ENCODE results near the gene ALG1.
"Not testable (repeated sequence)": the region's sequence is repeated elsewhere in the genome, so short reads cannot be mapped to it uniquely, and the experiment has no call there.

DNA sequence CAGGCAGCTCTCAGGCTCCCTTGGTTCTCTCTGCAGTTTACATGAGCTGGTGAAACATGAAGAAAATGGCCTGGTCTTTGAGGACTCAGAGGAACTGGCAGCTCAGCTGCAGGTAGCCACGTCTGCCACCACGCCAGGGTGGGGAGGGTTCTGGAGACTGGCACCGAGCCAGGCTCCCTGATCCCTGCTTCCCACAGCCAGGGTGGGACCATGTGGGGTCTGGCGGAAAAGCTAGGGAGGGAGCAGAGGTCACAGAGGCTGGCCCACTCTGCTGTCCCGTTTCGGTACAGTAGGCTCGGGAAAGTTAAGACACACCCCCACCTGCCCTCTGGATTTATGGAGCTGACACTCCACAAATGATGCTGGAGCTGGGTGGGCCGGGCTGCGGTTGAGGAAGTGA is 12.0 kb downstream of the ALG1 start:
- TF ChIP-seq ZC3H10 (CRISPR knock-in tag; IDR thresholded peaks at IDR 0.05); PPARA (CRISPR knock-in tag; IDR thresholded peaks at IDR 0.05; ENCODE audit: borderline replicate concordance); ZNF8 (CRISPR knock-in tag; IDR thresholded peaks at IDR 0.05); TOX (CRISPR knock-in tag; IDR thresholded peaks at IDR 0.05; ENCODE audit: borderline replicate concordance); BACH2 (CRISPR knock-in tag; IDR thresholded peaks at IDR 0.05; ENCODE audit: borderline replicate concordance); SNAI2 (CRISPR knock-in tag; IDR thresholded peaks at IDR 0.05): not testable (repeated sequence)
- TF ChIP-seq, protein P1, sequence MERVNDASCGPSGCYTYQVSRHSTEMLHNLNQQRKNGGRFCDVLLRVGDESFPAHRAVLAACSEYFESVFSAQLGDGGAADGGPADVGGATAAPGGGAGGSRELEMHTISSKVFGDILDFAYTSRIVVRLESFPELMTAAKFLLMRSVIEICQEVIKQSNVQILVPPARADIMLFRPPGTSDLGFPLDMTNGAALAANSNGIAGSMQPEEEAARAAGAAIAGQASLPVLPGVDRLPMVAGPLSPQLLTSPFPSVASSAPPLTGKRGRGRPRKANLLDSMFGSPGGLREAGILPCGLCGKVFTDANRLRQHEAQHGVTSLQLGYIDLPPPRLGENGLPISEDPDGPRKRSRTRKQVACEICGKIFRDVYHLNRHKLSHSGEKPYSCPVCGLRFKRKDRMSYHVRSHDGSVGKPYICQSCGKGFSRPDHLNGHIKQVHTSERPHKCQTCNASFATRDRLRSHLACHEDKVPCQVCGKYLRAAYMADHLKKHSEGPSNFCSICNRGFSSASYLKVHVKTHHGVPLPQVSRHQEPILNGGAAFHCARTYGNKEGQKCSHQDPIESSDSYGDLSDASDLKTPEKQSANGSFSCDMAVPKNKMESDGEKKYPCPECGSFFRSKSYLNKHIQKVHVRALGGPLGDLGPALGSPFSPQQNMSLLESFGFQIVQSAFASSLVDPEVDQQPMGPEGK (CRISPR knock-in tag; IDR thresholded peaks at IDR 0.05; ENCODE audit: borderline replicate concordance), result not testable (repeated sequence)
- TF ChIP-seq, protein P2, sequence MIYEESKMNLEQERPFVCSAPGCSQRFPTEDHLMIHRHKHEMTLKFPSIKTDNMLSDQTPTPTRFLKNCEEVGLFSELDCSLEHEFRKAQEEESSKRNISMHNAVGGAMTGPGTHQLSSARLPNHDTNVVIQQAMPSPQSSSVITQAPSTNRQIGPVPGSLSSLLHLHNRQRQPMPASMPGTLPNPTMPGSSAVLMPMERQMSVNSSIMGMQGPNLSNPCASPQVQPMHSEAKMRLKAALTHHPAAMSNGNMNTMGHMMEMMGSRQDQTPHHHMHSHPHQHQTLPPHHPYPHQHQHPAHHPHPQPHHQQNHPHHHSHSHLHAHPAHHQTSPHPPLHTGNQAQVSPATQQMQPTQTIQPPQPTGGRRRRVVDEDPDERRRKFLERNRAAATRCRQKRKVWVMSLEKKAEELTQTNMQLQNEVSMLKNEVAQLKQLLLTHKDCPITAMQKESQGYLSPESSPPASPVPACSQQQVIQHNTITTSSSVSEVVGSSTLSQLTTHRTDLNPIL (CRISPR knock-in tag; IDR thresholded peaks at IDR 0.05; ENCODE audit: low read depth), result not testable (repeated sequence)
- TF ChIP-seq, protein P3, sequence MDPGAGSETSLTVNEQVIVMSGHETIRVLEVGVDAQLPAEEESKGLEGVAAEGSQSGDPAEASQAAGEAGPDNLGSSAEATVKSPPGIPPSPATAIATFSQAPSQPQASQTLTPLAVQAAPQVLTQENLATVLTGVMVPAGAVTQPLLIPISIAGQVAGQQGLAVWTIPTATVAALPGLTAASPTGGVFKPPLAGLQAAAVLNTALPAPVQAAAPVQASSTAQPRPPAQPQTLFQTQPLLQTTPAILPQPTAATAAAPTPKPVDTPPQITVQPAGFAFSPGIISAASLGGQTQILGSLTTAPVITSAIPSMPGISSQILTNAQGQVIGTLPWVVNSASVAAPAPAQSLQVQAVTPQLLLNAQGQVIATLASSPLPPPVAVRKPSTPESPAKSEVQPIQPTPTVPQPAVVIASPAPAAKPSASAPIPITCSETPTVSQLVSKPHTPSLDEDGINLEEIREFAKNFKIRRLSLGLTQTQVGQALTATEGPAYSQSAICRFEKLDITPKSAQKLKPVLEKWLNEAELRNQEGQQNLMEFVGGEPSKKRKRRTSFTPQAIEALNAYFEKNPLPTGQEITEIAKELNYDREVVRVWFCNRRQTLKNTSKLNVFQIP (CRISPR knock-in tag; IDR thresholded peaks at IDR 0.05; ENCODE audit: borderline replicate concordance, low read depth), result not testable (repeated sequence)
- TF ChIP-seq, protein P4, sequence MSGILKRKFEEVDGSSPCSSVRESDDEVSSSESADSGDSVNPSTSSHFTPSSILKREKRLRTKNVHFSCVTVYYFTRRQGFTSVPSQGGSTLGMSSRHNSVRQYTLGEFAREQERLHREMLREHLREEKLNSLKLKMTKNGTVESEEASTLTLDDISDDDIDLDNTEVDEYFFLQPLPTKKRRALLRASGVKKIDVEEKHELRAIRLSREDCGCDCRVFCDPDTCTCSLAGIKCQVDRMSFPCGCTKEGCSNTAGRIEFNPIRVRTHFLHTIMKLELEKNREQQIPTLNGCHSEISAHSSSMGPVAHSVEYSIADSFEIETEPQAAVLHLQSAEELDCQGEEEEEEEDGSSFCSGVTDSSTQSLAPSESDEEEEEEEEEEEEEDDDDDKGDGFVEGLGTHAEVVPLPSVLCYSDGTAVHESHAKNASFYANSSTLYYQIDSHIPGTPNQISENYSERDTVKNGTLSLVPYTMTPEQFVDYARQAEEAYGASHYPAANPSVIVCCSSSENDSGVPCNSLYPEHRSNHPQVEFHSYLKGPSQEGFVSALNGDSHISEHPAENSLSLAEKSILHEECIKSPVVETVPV (CRISPR knock-in tag; IDR thresholded peaks at IDR 0.05), result not testable (repeated sequence)

All from SK-N-SH treated with all-trans-retinoic acid at 6 μM for 48 hours (cell line).